GM23338 (cell line): ENCODE results near the gene RHCG. TPM values are rescaled to one million over a fixed set of nuclear protein-coding genes. Genes with fewer than 3 reads are reported as not detected.

Experiments
- ATAC-seq: fragments of 200-7000 bp; cut with Tn5 transposase; 3 replicates; pipeline ENCODE4 v1.9.1; 2020
- DNase-seq: peaks from one replicate; pipeline ENCODE4 v3.0.0-alpha.2; 2015; ENCODE audit warnings: low spot score
- H2AFZ ChIP-seq: fragments of 200-600 bp; sonication (generic); 2 replicates; pipeline ENCODE4 v1.8.0; 2016; ENCODE audit warnings: antibody characterized with exemption, mild to moderate bottlenecking, moderate library complexity
- H3F3A ChIP-seq: fragments of 200-600 bp; sonication (generic); replicated peaks from 2 replicates; pipeline ENCODE4 v1.8.0; 2017; ENCODE audit warnings: antibody characterized with exemption, mixed run types, low read depth
- H3K27ac ChIP-seq: fragments of 200-600 bp; sonication (generic); 2 replicates; pipeline ENCODE4 v1.6.1; 2016; ENCODE audit warnings: low read depth
- H3K27me3 ChIP-seq: fragments of 200-600 bp; sonication (generic); 2 replicates; pipeline ENCODE4 v1.8.0; 2016; ENCODE audit warnings: mild to moderate bottlenecking, mixed run types, moderate library complexity; ENCODE audit not compliant: insufficient read depth
- H3K36me3 ChIP-seq: fragments of 200-600 bp; sonication (generic); 2 replicates; pipeline ENCODE4 v1.8.0; 2016; ENCODE audit warnings: mild to moderate bottlenecking; ENCODE audit not compliant: insufficient read depth
- H3K4me1 ChIP-seq: fragments of 200-600 bp; sonication (generic); 2 replicates; pipeline ENCODE4 v1.8.0; 2016; ENCODE audit warnings: mild to moderate bottlenecking, moderate library complexity; ENCODE audit not compliant: insufficient read depth
- H3K4me2 ChIP-seq: fragments of 200-600 bp; sonication (generic); 2 replicates; pipeline ENCODE4 v1.7.1; 2017; ENCODE audit warnings: mixed run types
- H3K4me3 ChIP-seq: fragments of 200-600 bp; sonication (generic); 2 replicates; pipeline ENCODE4 v1.6.1; 2016; ENCODE audit warnings: mixed run types
- H3K79me2 ChIP-seq: fragments of 200-600 bp; sonication (generic); replicated peaks from 2 replicates; pipeline ENCODE4 v1.8.0; 2017; ENCODE audit warnings: mild to moderate bottlenecking; ENCODE audit not compliant: insufficient read depth
- H3K9me2 ChIP-seq: fragments of 200-600 bp; sonication (generic); 2 replicates; pipeline ENCODE4 v1.8.0; 2017; ENCODE audit not compliant: insufficient read depth
- H4K20me1 ChIP-seq: fragments of 200-600 bp; sonication (generic); replicated peaks from 2 replicates; pipeline ENCODE4 v1.8.0; 2017; ENCODE audit warnings: mild to moderate bottlenecking; ENCODE audit not compliant: insufficient read depth
- H3K27ac Mint-ChIP-seq: 2 replicates; pipeline ENCODE4 v1.8.0; 2020; ENCODE audit warnings: inconsistent platforms, mild to moderate bottlenecking, moderate library complexity, mixed read lengths
- H3K27me3 Mint-ChIP-seq: 3 replicates; pipeline ENCODE4 v1.8.0; 2022; ENCODE audit warnings: low read depth, mild to moderate bottlenecking, moderate library complexity, mixed read lengths, inconsistent platforms; ENCODE audit not compliant: insufficient read depth, poor library complexity
- H3K36me3 Mint-ChIP-seq: 3 replicates; pipeline ENCODE4 v1.8.0; 2021; ENCODE audit warnings: low read depth, mild to moderate bottlenecking, inconsistent platforms, moderate library complexity, mixed read lengths
- H3K4me1 Mint-ChIP-seq: 3 replicates; pipeline ENCODE4 v1.8.0; 2020; ENCODE audit warnings: mild to moderate bottlenecking, inconsistent platforms, mixed read lengths
- H3K4me3 Mint-ChIP-seq: 3 replicates; pipeline ENCODE4 v1.8.0; 2021; ENCODE audit warnings: moderate library complexity, mild to moderate bottlenecking, inconsistent platforms, mixed read lengths
- H3K9me3 Mint-ChIP-seq: 3 replicates; pipeline ENCODE4 v1.8.0; 2020; ENCODE audit warnings: moderate library complexity, mild to moderate bottlenecking, inconsistent platforms, mixed read lengths
- CREB1 ChIP-seq: fragments of 250-450 bp; sonication (Bioruptor Pico); IDR thresholded peaks from 2 replicates; pipeline ENCODE4 v1.5.0; 2020; ENCODE audit warnings: low read depth, mild to moderate bottlenecking, moderate library complexity
- ETS1 ChIP-seq: IDR thresholded peaks from 2 replicates; pipeline ENCODE4 v1.6.1; 2016; ENCODE audit warnings: antibody characterized with exemption
- EZH2 ChIP-seq: fragments of 200-600 bp; sonication (generic); IDR thresholded peaks from one replicate; pipeline ENCODE4 v1.8.0; 2017; ENCODE audit warnings: antibody characterized with exemption, mild to moderate bottlenecking, low read depth; ENCODE audit not compliant: unreplicated experiment
- EZH2phosphoT487 ChIP-seq: fragments of 200-600 bp; sonication (generic); IDR thresholded peaks from one replicate; pipeline ENCODE4 v1.8.1; 2018; ENCODE audit warnings: antibody characterized with exemption; ENCODE audit not compliant: unreplicated experiment
- JUNB ChIP-seq: IDR thresholded peaks from one replicate; pipeline ENCODE4 v1.6.1; 2016; ENCODE audit warnings: antibody characterized with exemption; ENCODE audit not compliant: unreplicated experiment
- NANOG ChIP-seq: IDR thresholded peaks from 2 replicates; pipeline ENCODE4 v1.6.1; 2016; ENCODE audit warnings: antibody characterized with exemption, borderline replicate concordance
- POLR2AphosphoS5 ChIP-seq: IDR thresholded peaks from 2 replicates; pipeline ENCODE4 v1.6.1; 2016; ENCODE audit warnings: antibody characterized with exemption, low read depth
- STAT1 ChIP-seq: IDR thresholded peaks from one replicate; pipeline ENCODE4 v1.6.1; 2016; ENCODE audit warnings: antibody characterized with exemption; ENCODE audit not compliant: unreplicated experiment
- ZNF114 ChIP-seq: fragments of 250-450 bp; sonication (Bioruptor Pico); IDR thresholded peaks from 2 replicates; pipeline ENCODE4 v1.5.0; 2020; ENCODE audit warnings: mild to moderate bottlenecking, moderate library complexity
- ZNF331 ChIP-seq: fragments of 250-450 bp; sonication (Bioruptor Pico); IDR thresholded peaks from 2 replicates; pipeline ENCODE4 v1.5.0; 2020; ENCODE audit warnings: low read depth, mild to moderate bottlenecking, moderate library complexity
- polyA plus RNA-seq: library from polyadenylated mRNA; unstranded; fragments of >200 nt; fragmentation: Nextera tagmentation; extraction: Ambion mirVana; gene quantifications from 2 replicates; pipeline ENCODE4 v1.2.1, GENCODE V29; 2016
- total RNA-seq: library from RNA; depleted of rRNA; stranded (reverse); fragments of >200 nt; shearing (Covaris generic); gene quantifications from 2 replicates; pipeline ENCODE4 v1.2.3, GENCODE V29; 2014
- TF ChIP-seq, protein P1 (sequence below), 2 experiments: fragments of 200-600 bp in 1 of 2; sonication (generic) in 1 of 2; conservative IDR thresholded peaks; 2 replicates each; pipeline versions ENCODE4 v1.5.1 to v1.6.1; 2016 to 2017; ENCODE audit warnings: antibody characterized with exemption in 2 of 2, low read depth in 2 of 2, mild to moderate bottlenecking in 2 of 2, moderate library complexity in 1 of 2
- TF ChIP-seq, protein P2 (sequence below): fragments of 250-450 bp; sonication (Bioruptor Pico); IDR thresholded peaks from 2 replicates; pipeline ENCODE4 v1.5.0; 2020; ENCODE audit warnings: mild to moderate bottlenecking, moderate library complexity

RHCG gene
- total and polyA plus RNA-seq, 2 experiments from 2014 or later = 0.21 to 0.63 TPM

- TF ChIP-seq, protein P1, sequence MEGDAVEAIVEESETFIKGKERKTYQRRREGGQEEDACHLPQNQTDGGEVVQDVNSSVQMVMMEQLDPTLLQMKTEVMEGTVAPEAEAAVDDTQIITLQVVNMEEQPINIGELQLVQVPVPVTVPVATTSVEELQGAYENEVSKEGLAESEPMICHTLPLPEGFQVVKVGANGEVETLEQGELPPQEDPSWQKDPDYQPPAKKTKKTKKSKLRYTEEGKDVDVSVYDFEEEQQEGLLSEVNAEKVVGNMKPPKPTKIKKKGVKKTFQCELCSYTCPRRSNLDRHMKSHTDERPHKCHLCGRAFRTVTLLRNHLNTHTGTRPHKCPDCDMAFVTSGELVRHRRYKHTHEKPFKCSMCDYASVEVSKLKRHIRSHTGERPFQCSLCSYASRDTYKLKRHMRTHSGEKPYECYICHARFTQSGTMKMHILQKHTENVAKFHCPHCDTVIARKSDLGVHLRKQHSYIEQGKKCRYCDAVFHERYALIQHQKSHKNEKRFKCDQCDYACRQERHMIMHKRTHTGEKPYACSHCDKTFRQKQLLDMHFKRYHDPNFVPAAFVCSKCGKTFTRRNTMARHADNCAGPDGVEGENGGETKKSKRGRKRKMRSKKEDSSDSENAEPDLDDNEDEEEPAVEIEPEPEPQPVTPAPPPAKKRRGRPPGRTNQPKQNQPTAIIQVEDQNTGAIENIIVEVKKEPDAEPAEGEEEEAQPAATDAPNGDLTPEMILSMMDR (conservative IDR thresholded peaks at IDR 0.05; ENCODE audit: low read depth in 2 of 2) = no peak
Measured at GRCh38 chr15:89452330-89452836, 44.0 kb downstream of the RHCG start (continued).

DNA sequence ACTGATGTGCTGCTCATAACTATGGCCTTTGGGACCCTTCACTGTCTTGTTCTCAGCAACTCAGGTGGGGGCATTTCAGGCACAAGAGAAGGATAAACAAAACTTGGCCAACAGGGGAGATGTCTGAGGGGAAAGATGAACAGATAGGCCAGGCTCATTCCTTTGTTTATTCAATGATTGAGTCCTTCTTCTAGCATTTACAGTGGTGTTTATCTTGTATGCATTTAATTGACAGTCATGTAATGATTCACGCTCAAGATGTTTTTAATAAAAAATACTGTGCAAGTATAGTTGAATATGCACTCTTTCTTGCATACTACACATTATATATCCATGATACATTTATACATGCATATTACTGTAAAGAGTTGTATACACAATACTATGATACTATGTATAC, 44.5 kb downstream of the RHCG start:
- H3K27ac Mint-ChIP-seq = no peak overlapping the region
- Histone ChIP-seq H2AFZ (no peak overlapping the region), H3K79me2 (no peaks in the 10 kb centered on the region), H3K4me2 (no peak overlapping the region), H3K36me3 (no peaks in the 10 kb centered on the region), H3F3A (no peaks in the 10 kb centered on the region), H3K27ac (no peak overlapping the region), H3K27me3 (no peaks in the 10 kb centered on the region), H4K20me1 (no peaks in the 10 kb centered on the region), H3K4me3 (no peak overlapping the region), H3K4me1 (peaks cover 9% of the 10 kb centered on the region), H3K9me2 (peaks cover 9% of the 10 kb centered on the region; the same call in 1 of the 2 replicates)
- peaks cover 13% of the 10 kb centered on the region; the same call in 2 of the 3 replicates for H3K4me1 Mint-ChIP-seq
- H3K36me3 Mint-ChIP-seq = no peaks in the 10 kb centered on the region
- peaks cover under 1% of the 10 kb centered on the region; the same call in 1 of the 3 replicates for H3K9me3 Mint-ChIP-seq
- DNase-seq (no peak), ATAC-seq (no peak)
- H3K4me3 Mint-ChIP-seq = no peak overlapping the region
- peaks cover 10% of the 10 kb centered on the region for H3K27me3 Mint-ChIP-seq
- TF ChIP-seq JUNB (no peak), EZH2 (no peak), ETS1 (no peak), EZH2phosphoT487 (no peak), CREB1 (CRISPR knock-in tag) (no peak), ZNF331 (CRISPR knock-in tag) (no peak), ZNF114 (CRISPR knock-in tag) (no peak), STAT1 (no peak), POLR2AphosphoS5 (no peak), NANOG (no peak)
- TF ChIP-seq, protein P2, sequence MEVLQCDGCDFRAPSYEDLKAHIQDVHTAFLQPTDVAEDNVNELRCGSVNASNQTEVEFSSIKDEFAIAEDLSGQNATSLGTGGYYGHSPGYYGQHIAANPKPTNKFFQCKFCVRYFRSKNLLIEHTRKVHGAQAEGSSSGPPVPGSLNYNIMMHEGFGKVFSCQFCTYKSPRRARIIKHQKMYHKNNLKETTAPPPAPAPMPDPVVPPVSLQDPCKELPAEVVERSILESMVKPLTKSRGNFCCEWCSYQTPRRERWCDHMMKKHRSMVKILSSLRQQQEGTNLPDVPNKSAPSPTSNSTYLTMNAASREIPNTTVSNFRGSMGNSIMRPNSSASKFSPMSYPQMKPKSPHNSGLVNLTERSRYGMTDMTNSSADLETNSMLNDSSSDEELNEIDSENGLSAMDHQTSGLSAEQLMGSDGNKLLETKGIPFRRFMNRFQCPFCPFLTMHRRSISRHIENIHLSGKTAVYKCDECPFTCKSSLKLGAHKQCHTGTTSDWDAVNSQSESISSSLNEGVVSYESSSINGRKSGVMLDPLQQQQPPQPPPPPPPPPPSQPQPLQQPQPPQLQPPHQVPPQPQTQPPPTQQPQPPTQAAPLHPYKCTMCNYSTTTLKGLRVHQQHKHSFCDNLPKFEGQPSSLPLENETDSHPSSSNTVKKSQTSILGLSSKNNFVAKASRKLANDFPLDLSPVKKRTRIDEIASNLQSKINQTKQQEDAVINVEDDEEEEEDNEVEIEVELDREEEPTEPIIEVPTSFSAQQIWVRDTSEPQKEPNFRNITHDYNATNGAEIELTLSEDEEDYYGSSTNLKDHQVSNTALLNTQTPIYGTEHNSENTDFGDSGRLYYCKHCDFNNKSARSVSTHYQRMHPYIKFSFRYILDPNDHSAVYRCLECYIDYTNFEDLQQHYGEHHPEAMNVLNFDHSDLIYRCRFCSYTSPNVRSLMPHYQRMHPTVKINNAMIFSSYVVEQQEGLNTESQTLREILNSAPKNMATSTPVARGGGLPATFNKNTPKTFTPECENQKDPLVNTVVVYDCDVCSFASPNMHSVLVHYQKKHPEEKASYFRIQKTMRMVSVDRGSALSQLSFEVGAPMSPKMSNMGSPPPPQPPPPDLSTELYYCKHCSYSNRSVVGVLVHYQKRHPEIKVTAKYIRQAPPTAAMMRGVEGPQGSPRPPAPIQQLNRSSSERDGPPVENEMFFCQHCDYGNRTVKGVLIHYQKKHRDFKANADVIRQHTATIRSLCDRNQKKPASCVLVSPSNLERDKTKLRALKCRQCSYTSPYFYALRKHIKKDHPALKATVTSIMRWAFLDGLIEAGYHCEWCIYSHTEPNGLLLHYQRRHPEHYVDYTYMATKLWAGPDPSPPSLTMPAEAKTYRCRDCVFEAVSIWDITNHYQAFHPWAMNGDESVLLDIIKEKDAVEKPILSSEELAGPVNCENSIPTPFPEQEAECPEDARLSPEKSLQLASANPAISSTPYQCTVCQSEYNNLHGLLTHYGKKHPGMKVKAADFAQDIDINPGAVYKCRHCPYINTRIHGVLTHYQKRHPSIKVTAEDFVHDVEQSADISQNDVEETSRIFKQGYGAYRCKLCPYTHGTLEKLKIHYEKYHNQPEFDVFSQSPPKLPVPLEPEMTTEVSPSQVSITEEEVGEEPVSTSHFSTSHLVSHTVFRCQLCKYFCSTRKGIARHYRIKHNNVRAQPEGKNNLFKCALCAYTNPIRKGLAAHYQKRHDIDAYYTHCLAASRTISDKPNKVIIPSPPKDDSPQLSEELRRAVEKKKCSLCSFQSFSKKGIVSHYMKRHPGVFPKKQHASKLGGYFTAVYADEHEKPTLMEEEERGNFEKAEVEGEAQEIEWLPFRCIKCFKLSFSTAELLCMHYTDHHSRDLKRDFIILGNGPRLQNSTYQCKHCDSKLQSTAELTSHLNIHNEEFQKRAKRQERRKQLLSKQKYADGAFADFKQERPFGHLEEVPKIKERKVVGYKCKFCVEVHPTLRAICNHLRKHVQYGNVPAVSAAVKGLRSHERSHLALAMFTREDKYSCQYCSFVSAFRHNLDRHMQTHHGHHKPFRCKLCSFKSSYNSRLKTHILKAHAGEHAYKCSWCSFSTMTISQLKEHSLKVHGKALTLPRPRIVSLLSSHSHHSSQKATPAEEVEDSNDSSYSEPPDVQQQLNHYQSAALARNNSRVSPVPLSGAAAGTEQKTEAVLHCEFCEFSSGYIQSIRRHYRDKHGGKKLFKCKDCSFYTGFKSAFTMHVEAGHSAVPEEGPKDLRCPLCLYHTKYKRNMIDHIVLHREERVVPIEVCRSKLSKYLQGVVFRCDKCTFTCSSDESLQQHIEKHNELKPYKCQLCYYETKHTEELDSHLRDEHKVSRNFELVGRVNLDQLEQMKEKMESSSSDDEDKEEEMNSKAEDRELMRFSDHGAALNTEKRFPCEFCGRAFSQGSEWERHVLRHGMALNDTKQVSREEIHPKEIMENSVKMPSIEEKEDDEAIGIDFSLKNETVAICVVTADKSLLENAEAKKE (CRISPR knock-in tag) = no peak
- TF ChIP-seq, protein P1 (conservative IDR thresholded peaks at IDR 0.05; ENCODE audit: low read depth in 2 of 2) = no peak
